K562 treated with DMSO at 1 percent for 12 hours (cell line): Measurements from ENCODE around the gene NUTM2D. TPM values are rescaled to one million over a fixed set of nuclear protein-coding genes. Genes with fewer than 3 reads are reported as not detected.

Source experiments
- total RNA-seq: library from RNA; unstranded; fragments of 300-600 nt; gene quantifications from 2 replicates; pipeline ENCODE4 v1.2.3, GENCODE V29; 2022; ENCODE audit not compliant: insufficient read depth

The NUTM2D gene, protein sequence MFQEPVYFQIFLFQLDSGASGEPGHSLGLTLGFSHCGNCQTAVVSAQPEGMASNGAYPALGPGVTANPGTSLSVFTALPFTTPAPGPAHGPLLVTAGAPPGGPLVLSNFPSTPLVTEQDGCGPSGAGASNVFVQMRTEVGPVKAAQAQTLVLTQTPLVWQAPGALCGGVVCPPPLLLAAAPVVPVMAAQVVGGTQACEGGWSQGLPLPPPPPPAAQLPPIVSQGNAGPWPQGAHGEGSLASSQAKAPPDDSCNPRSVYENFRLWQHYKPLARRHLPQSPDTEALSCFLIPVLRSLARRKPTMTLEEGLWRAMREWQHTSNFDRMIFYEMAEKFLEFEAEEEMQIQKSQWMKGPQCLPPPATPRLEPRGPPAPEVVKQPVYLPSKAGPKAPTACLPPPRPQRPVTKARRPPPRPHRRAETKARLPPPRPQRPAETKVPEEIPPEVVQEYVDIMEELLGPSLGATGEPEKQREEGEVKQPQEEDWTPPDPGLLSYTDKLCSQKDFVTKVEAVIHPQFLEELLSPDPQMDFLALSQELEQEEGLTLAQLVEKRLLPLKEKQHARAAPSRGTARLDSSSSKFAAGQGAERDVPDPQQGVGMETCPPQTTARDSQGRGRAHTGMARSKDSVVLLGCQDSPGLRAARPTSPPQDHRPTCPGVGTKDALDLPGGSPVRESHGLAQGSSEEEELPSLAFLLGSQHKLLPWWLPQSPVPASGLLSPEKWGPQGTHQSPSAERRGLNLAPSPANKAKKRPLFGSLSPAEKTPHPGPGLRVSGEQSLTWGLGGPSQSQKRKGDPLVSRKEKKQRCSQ
- 5.0 and 15.2 TPM in 2 replicates for total RNA-seq

DNA sequence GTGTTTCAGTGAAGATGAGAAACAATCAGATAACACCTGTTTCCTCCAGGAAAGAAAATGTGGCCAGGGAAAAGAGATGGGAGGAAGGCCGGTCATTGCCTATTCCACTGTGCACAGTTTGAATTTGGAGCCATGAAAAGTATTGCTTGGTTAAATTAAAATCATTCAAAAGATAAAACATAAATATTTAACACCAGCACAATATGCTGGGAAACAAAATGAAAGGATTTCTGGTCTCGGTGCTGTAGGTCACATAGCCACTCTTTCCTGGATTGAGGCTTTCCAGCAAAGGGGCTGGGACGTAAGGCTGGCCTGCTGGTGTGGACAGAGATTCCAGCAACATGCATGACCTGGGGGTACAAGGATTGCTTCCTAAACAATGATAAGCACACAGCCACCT is at the start of gene NUTM2D:
TSS of gene NUTM2D (plus strand) at position 301 of the 400 bp plus-strand sequence. CDS start 522 bp downstream, outside the sequence.

Other genes starting within 250 kb of the NUTM2D start
- gene NUTM2A, start 132.3 kb upstream of the NUTM2D start, total RNA-seq, result 2.1 and 4.6 TPM in 2 replicates
- 16.5 and 42.5 TPM in 2 replicates for gene MINPP1, start 147.1 kb downstream of the NUTM2D start, total RNA-seq